ENCODE measurements around the gene ARSI.

- TF ChIP-seq CTCF (IDR thresholded peaks at IDR 0.05) = no peak
- no peak for TF ChIP-seq EP300 (IDR thresholded peaks at IDR 0.05)
Observed at GRCh38 chr5:150265870-150266383, 36.8 kb downstream of the ARSI start.
